B cell (primary cell): ENCODE results near the gene TTC21A. TPM values are rescaled to one million over a fixed set of nuclear protein-coding genes. Genes with fewer than 3 reads are reported as not detected.

ENCODE experiments used
- ATAC-seq: fragments of 200-7000 bp; cut with Tn5 transposase; one replicate; pipeline ENCODE4 v1.10.0; 2021; ENCODE audit warnings: low read depth, mild to moderate bottlenecking, moderate number of reproducible peaks, moderate library complexity
- CTCF ChIA-PET: fragments of 350-600 bp; sonication (Branson Sonifier 250); formaldehyde crosslinking; loops from one replicate; lab custom pipeline; 2021; ENCODE audit warnings: antibody characterized with exemption, inconsistent platforms; lab: Charles Lee
- POLR2A ChIA-PET: fragments of 350-600 bp; sonication (Branson Sonifier 250); formaldehyde crosslinking; loops from one replicate; lab custom pipeline; 2021; ENCODE audit warnings: antibody characterized with exemption; lab: Charles Lee
- DNase-seq: peaks from one replicate; pipeline ENCODE4 v3.0.0; 2013
- H2AFZ ChIP-seq: 2 replicates; pipeline ENCODE4 v1.6.1; 2012; ENCODE audit warnings: mild to moderate bottlenecking, low read depth, low read length; ENCODE audit not compliant: insufficient read depth, poor library complexity, severe bottlenecking
- H3K27ac ChIP-seq, 2 donors: 1 replicate in 1 of 2; 2 replicates in 1 of 2; pipeline ENCODE4 v1.5.1; 2012 to 2013; ENCODE audit warnings: low read length in 2 of 2, mild to moderate bottlenecking in 2 of 2, moderate library complexity in 1 of 2
- H3K27me3 ChIP-seq, 4 experiments: fragments of 200-600 bp in 1 of 4; sonication (generic) in 1 of 4; replicated peaks in 1 of 4; 1 replicate in 2 of 4; 2 replicates in 2 of 4; pipeline versions ENCODE4 v1.6.1 to v1.7.0; 2013 to 2016; ENCODE audit warnings: low read length in 3 of 4, mild to moderate bottlenecking in 2 of 4, mixed read lengths in 1 of 4, moderate library complexity in 1 of 4; ENCODE audit not compliant: insufficient read depth in 4 of 4, control insufficient read depth in 3 of 4; ENCODE audit errors: control extremely low read depth in 1 of 4
- H3K36me3 ChIP-seq, 2 experiments: replicated peaks in 1 of 2; 1 replicate in 1 of 2; 2 replicates in 1 of 2; pipeline versions ENCODE4 v1.6.1 to v1.7.1; 2013; ENCODE audit warnings: low read length in 1 of 2; ENCODE audit not compliant: insufficient read depth in 2 of 2, control insufficient read depth in 1 of 2; ENCODE audit errors: control extremely low read depth in 1 of 2, extremely low read depth in 1 of 2
- H3K4me1 ChIP-seq, 2 donors: fragments of 200-600 bp in 1 of 2; sonication (generic) in 1 of 2; 1 replicate in 1 of 2; 2 replicates in 1 of 2; pipeline versions ENCODE4 v1.5.1 to v1.6.1; 2013 to 2017; ENCODE audit warnings: low read length in 2 of 2; ENCODE audit not compliant: control insufficient read depth in 2 of 2, insufficient read depth in 2 of 2
- H3K4me2 ChIP-seq: replicated peaks from 2 replicates; pipeline ENCODE3; 2012; ENCODE audit warnings: mild to moderate bottlenecking, low read depth, low read length; ENCODE audit not compliant: poor library complexity, severe bottlenecking
- H3K4me3 ChIP-seq, 5 experiments: fragments of 200-600 bp in 1 of 5; sonication (generic) in 1 of 5; 1 replicate in 3 of 5; 2 replicates in 2 of 5; pipeline versions ENCODE4 v1.5.1 to v1.7.0; 2011 to 2016; ENCODE audit warnings: low read length in 4 of 5, mild to moderate bottlenecking in 4 of 5, low read depth in 2 of 5, control low read depth in 1 of 5, moderate library complexity in 1 of 5; ENCODE audit not compliant: insufficient read depth in 1 of 5; ENCODE audit errors: control extremely low read depth in 1 of 5, extremely low read depth in 1 of 5
- H3K79me2 ChIP-seq: fragments of 200-600 bp; sonication (generic); one replicate; pipeline ENCODE4 v1.6.0; 2016; ENCODE audit warnings: low read length; ENCODE audit not compliant: control insufficient read depth, insufficient read depth
- H3K9ac ChIP-seq: fragments of 200-600 bp; sonication (generic); 2 replicates; pipeline ENCODE4 v1.6.1; 2017; ENCODE audit warnings: mild to moderate bottlenecking, low read length, moderate library complexity
- H3K9me3 ChIP-seq, 3 donors: one replicate each; pipeline versions ENCODE4 v1.6.1 to v1.7.1; 2013; ENCODE audit warnings: low read length in 2 of 3; ENCODE audit not compliant: control insufficient read depth in 2 of 3, insufficient read depth in 1 of 3; ENCODE audit errors: control extremely low read depth in 1 of 3
- H4K20me1 ChIP-seq: 2 replicates; pipeline ENCODE4 v1.6.0; 2012; ENCODE audit warnings: mild to moderate bottlenecking, low read length; ENCODE audit not compliant: insufficient read depth, control insufficient read depth, poor library complexity, severe bottlenecking
- H3K27ac Mint-ChIP-seq: one replicate; pipeline ENCODE4 v1.8.0; 2021; ENCODE audit warnings: mixed read lengths
- H3K27me3 Mint-ChIP-seq: one replicate; pipeline ENCODE4 v1.8.0; 2021; ENCODE audit warnings: mixed read lengths
- H3K4me1 Mint-ChIP-seq: one replicate; pipeline ENCODE4 v1.8.0; 2021; ENCODE audit warnings: mixed read lengths
- H3K4me3 Mint-ChIP-seq: one replicate; pipeline ENCODE4 v1.8.0; 2021; ENCODE audit warnings: mixed read lengths
- H3K9me3 Mint-ChIP-seq: one replicate; pipeline ENCODE4 v1.8.0; 2022; ENCODE audit warnings: mixed read lengths; ENCODE audit not compliant: insufficient read depth
- EZH2 ChIP-seq: IDR thresholded peaks from 2 replicates; pipeline ENCODE4 v1.6.1; 2012; ENCODE audit warnings: borderline replicate concordance, low read depth, mild to moderate bottlenecking, moderate library complexity, low read length; ENCODE audit not compliant: insufficient read depth, poor library complexity, severe bottlenecking
- WGBS: methylation state at CpG from one replicate; pipeline ENCODE4 v1.1.5; 2013; ENCODE audit warnings: missing lambda C conversion rate; ENCODE audit not compliant: insufficient coverage; 5-methylcytosine and 5-hydroxymethylcytosine counted together
- intact Hi-C: fragments of 100-400 bp; cut with micrococcal nuclease; formaldehyde crosslinking; loops from one replicate; pipeline ENCODE4 v1.10.0; 2022
- polyA plus RNA-seq: library from polyadenylated mRNA; depleted of rRNA; stranded (reverse); fragments of >200 nt; gene quantifications from 2 replicates; pipeline ENCODE4 v1.2.3, GENCODE V29; 2012
- total RNA-seq, 2 donors: library from RNA; stranded (reverse); fragments of 120-200 nt in 1 of 2; gene quantifications; 1 replicate in 1 of 2; 2 replicates in 1 of 2; pipeline versions ENCODE4 v1.2.3 to v1.2.4, GENCODE V29; 2013 to 2022
- TF ChIP-seq, protein P1 (sequence below): fragments of 200-600 bp; IDR thresholded peaks from one replicate; pipeline ENCODE4 v1.8.0; 2022; ENCODE audit warnings: antibody characterized with exemption, mild to moderate bottlenecking

Gene TTC21A
- total and polyA plus RNA-seq, 2 donors (not counting 1 experiment from before 2014, with no cell fraction given) = 49.2 to 106 TPM

DNA sequence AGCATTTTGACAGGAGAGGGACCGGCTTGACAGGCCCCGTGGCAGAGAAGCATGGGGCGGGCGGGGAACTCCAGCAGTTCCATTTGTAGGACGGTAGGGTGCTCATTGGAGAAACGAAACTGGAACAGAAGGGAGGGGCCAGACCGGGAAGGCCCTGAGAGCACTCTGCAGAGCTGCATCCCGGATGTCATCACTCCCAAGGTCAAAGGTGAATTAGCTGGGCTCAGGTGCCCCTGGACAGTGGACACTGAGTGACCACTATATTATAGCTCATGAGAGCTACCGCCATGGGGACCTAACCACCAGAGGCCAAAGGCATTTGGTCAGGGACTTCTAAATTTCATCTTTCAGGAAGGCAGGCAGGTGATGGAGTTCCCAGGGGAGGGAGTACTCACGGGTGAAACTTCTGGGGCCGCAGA, 38.6 kb downstream of the TTC21A start:
- Mint-ChIP-seq H3K27ac (peak overlapping the region; percentile 94), H3K27me3 (no peaks in the 10 kb centered on the region), H3K4me3 (peak overlapping the region; percentile 99), H3K4me1 (peaks cover 84% of the 10 kb centered on the region), H3K9me3 (no peaks in the 10 kb centered on the region)
- Histone ChIP-seq H3K4me2 (peak overlapping the region; percentile 98), H3K9me3 (no peaks in the 10 kb centered on the region), H3K4me3 (no peak overlapping the region), H2AFZ (no peak overlapping the region), H3K9ac (no peak overlapping the region), H3K27me3 (no peaks in the 10 kb centered on the region), H3K36me3 (peaks cover 2 to 53% of the 10 kb centered on the region in 2 experiments), H4K20me1 (peaks cover 96% of the 10 kb centered on the region), H3K79me2 (peaks cover 93% of the 10 kb centered on the region), H3K4me1 (peaks cover 71 to 73% of the 10 kb centered on the region in 2 donors), H3K27ac (peak overlapping the region in 1 of 2 donors; percentile 98)
- CTCF ChIA-PET = interaction anchor here (1.0 to 5.9 kb wide), 10 partner anchors 9 to 146 kb away, joined by 3 to 36 read pairs (median 4); no protein-coding TSS in a partner anchor
- POLR2A ChIA-PET = interaction anchor here (0.6 kb wide), 1 partner anchor 25 kb away, joined by 4 read pairs; no protein-coding TSS in a partner anchor
- WGBS = 64% methylated on average over 11 of the region's 11 CpGs
- intact Hi-C loops = no loop called here
- ATAC-seq (no peak), DNase-seq (peak; percentile 38)
- TF ChIP-seq, protein P1, sequence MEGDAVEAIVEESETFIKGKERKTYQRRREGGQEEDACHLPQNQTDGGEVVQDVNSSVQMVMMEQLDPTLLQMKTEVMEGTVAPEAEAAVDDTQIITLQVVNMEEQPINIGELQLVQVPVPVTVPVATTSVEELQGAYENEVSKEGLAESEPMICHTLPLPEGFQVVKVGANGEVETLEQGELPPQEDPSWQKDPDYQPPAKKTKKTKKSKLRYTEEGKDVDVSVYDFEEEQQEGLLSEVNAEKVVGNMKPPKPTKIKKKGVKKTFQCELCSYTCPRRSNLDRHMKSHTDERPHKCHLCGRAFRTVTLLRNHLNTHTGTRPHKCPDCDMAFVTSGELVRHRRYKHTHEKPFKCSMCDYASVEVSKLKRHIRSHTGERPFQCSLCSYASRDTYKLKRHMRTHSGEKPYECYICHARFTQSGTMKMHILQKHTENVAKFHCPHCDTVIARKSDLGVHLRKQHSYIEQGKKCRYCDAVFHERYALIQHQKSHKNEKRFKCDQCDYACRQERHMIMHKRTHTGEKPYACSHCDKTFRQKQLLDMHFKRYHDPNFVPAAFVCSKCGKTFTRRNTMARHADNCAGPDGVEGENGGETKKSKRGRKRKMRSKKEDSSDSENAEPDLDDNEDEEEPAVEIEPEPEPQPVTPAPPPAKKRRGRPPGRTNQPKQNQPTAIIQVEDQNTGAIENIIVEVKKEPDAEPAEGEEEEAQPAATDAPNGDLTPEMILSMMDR = no peak
- no peak for TF ChIP-seq EZH2
